SK-N-SH treated with all-trans-retinoic acid at 6 μM for 48 hours (cell line): ENCODE data around the gene PCDH9.

Source experiments
- ATAC-seq: fragments of 200-7000 bp; cut with Tn5 transposase; 3 replicates; pipeline ENCODE4 v1.9.1; 2020; ENCODE audit warnings: mild to moderate bottlenecking, moderate library complexity
- BACH2 ChIP-seq: fragments of 250-450 bp; sonication (Bioruptor Pico); IDR thresholded peaks from 2 replicates; pipeline ENCODE4 v1.9.0; 2021; ENCODE audit warnings: mild to moderate bottlenecking, borderline replicate concordance
- CREB5 ChIP-seq: fragments of 250-450 bp; sonication (Bioruptor Pico); IDR thresholded peaks from 2 replicates; pipeline ENCODE4 v1.5.1; 2020; ENCODE audit warnings: low read depth, mild to moderate bottlenecking, moderate library complexity
- CSDC2 ChIP-seq: fragments of 250-450 bp; sonication (Bioruptor Pico); IDR thresholded peaks from 2 replicates; pipeline ENCODE4 v1.5.0; 2020; ENCODE audit warnings: mild to moderate bottlenecking, moderate library complexity
- CSRNP3 ChIP-seq: fragments of 250-450 bp; sonication (Bioruptor Pico); IDR thresholded peaks from 2 replicates; pipeline ENCODE4 v1.5.1; 2021; ENCODE audit warnings: mild to moderate bottlenecking, moderate library complexity
- GLIS3 ChIP-seq: fragments of 250-450 bp; sonication (Bioruptor Pico); IDR thresholded peaks from 2 replicates; pipeline ENCODE4 v1.5.0; 2020; ENCODE audit warnings: mild to moderate bottlenecking, moderate library complexity
- ISL1 ChIP-seq: fragments of 250-450 bp; sonication (Bioruptor Pico); IDR thresholded peaks from 2 replicates; pipeline ENCODE4 v2.1.2; 2022; ENCODE audit warnings: mild to moderate bottlenecking, moderate library complexity
- PATZ1 ChIP-seq: fragments of 250-450 bp; sonication (Bioruptor Pico); IDR thresholded peaks from 2 replicates; pipeline ENCODE4 v1.8.0; 2020; ENCODE audit warnings: mild to moderate bottlenecking, moderate library complexity, borderline replicate concordance
- POU6F1 ChIP-seq: fragments of 250-450 bp; sonication (Bioruptor Pico); IDR thresholded peaks from 2 replicates; pipeline ENCODE4 v1.8.0; 2021; ENCODE audit warnings: low read depth, mild to moderate bottlenecking, moderate library complexity, borderline replicate concordance
- PPARA ChIP-seq: fragments of 250-450 bp; sonication (Bioruptor Pico); IDR thresholded peaks from 2 replicates; pipeline ENCODE4 v1.5.0; 2020; ENCODE audit warnings: mild to moderate bottlenecking, borderline replicate concordance
- RARB ChIP-seq: fragments of 250-450 bp; sonication (Bioruptor Pico); IDR thresholded peaks from 2 replicates; pipeline ENCODE4 v1.8.0; 2021; ENCODE audit warnings: mild to moderate bottlenecking, moderate library complexity
- SNAI2 ChIP-seq: fragments of 250-450 bp; sonication (Bioruptor Pico); IDR thresholded peaks from 2 replicates; pipeline ENCODE4 v1.5.0; 2020; ENCODE audit warnings: mild to moderate bottlenecking, moderate library complexity
- TOX ChIP-seq: fragments of 250-450 bp; sonication (Bioruptor Pico); IDR thresholded peaks from 2 replicates; pipeline ENCODE4 v1.8.0; 2021; ENCODE audit warnings: mild to moderate bottlenecking, moderate library complexity, borderline replicate concordance
- TSHZ2 ChIP-seq: fragments of 250-450 bp; sonication (Bioruptor Pico); IDR thresholded peaks from 2 replicates; pipeline ENCODE4 v1.5.0; 2020; ENCODE audit warnings: mild to moderate bottlenecking, moderate library complexity
- ZC3H10 ChIP-seq: fragments of 250-450 bp; sonication (Bioruptor Pico); IDR thresholded peaks from 2 replicates; pipeline ENCODE4 v1.5.1; 2021; ENCODE audit warnings: mild to moderate bottlenecking, moderate library complexity
- ZFP3 ChIP-seq: fragments of 250-450 bp; sonication (Bioruptor Pico); IDR thresholded peaks from 2 replicates; pipeline ENCODE4 v1.5.0; 2020; ENCODE audit warnings: mild to moderate bottlenecking, moderate library complexity
- ZFP30 ChIP-seq: fragments of 450-650 bp; formaldehyde crosslinking; IDR thresholded peaks from 2 replicates; pipeline ENCODE4 v1.5.0; 2022; ENCODE audit warnings: mild to moderate bottlenecking, moderate library complexity
- ZNF565 ChIP-seq: fragments of 450-650 bp; formaldehyde crosslinking; conservative IDR thresholded peaks from 2 replicates; pipeline ENCODE4 v1.5.0; 2020; ENCODE audit warnings: low read depth, mild to moderate bottlenecking, moderate library complexity
- ZNF70 ChIP-seq: fragments of 450-650 bp; formaldehyde crosslinking; IDR thresholded peaks from 2 replicates; pipeline ENCODE4 v1.5.0; 2020; ENCODE audit warnings: mild to moderate bottlenecking, moderate library complexity
- ZNF8 ChIP-seq: fragments of 450-650 bp; formaldehyde crosslinking; IDR thresholded peaks from 2 replicates; pipeline ENCODE4 v1.5.0; 2020; ENCODE audit warnings: mild to moderate bottlenecking, moderate library complexity

Gene PCDH9

GRCh38 chr13:66506051-66506777 lies 723.9 kb downstream of the PCDH9 start:
- TF ChIP-seq ZFP30 (CRISPR knock-in tag) (no peak), BACH2 (CRISPR knock-in tag) (no peak), ZNF70 (no peak), POU6F1 (no peak), ZFP3 (peak; percentile 41; the same call in 1 of the 2 replicates), RARB (peak; percentile 26; the same call in 1 of the 2 replicates), CSDC2 (no peak), TOX (CRISPR knock-in tag) (peak; percentile 83), CREB5 (CRISPR knock-in tag) (0 out of 2 replicates have a peak, but pooled peaks have one; percentile 55), ISL1 (peak; percentile 95), ZNF565 (CRISPR knock-in tag) (no peak), PATZ1 (CRISPR knock-in tag) (peak; percentile 54; the same call in 1 of the 2 replicates), ZC3H10 (CRISPR knock-in tag) (peak; percentile 33; the same call in 1 of the 2 replicates)
- peak; percentile 54 for ATAC-seq

- TF ChIP-seq ISL1: no peak
- TF ChIP-seq TOX (CRISPR knock-in tag): no peak
- no peak for TF ChIP-seq GLIS3
- TF ChIP-seq ZFP3: no peak
- TF ChIP-seq TSHZ2 (CRISPR knock-in tag): no peak
- TF ChIP-seq POU6F1: no peak
- TF ChIP-seq PPARA: no peak
- TF ChIP-seq SNAI2: no peak
- TF ChIP-seq CREB5 (CRISPR knock-in tag): no peak
- no peak for TF ChIP-seq ZC3H10 (CRISPR knock-in tag)
- ATAC-seq: no peak
Measured at GRCh38 chr13:66503890-66504289, 726.2 kb downstream of the PCDH9 start.

- peak; percentile 86 for ATAC-seq
- TF ChIP-seq RARB (no peak), CSDC2 (no peak), POU6F1 (no peak), CSRNP3 (CRISPR knock-in tag) (no peak), ZNF8 (CRISPR knock-in tag) (no peak), PPARA (no peak), ZC3H10 (CRISPR knock-in tag) (peak; percentile 56; the same call in 1 of the 2 replicates), PATZ1 (CRISPR knock-in tag) (no peak), SNAI2 (no peak)
Measured at GRCh38 chr13:66501181-66501580, 729.0 kb downstream of the PCDH9 start.
